ES-I3 (cell line): ENCODE data around the gene CNDP2.
"Not testable (repeated sequence)": the region's sequence is repeated elsewhere in the genome, so short reads cannot be mapped to it uniquely, and the experiment has no call there.

Source experiments
- H3K36me3 ChIP-seq: 2 replicates; pipeline ENCODE4 v1.6.1; 2013; ENCODE audit warnings: mild to moderate bottlenecking, low read length, control low read depth, moderate library complexity; ENCODE audit not compliant: insufficient read depth
- H3K4me1 ChIP-seq: 2 replicates; pipeline ENCODE4 v1.6.1; 2013; ENCODE audit warnings: mild to moderate bottlenecking, control low read depth, low read length; ENCODE audit not compliant: insufficient read depth
- H3K9ac ChIP-seq: 2 replicates; pipeline ENCODE4 v1.6.1; 2013; ENCODE audit warnings: low read depth, mild to moderate bottlenecking, low read length, moderate library complexity
- H3K9me3 ChIP-seq: 2 replicates; pipeline ENCODE4 v1.6.1; 2013; ENCODE audit warnings: mild to moderate bottlenecking, low read length, moderate library complexity; ENCODE audit not compliant: control insufficient read depth, insufficient read depth

CNDP2 gene

DNA sequence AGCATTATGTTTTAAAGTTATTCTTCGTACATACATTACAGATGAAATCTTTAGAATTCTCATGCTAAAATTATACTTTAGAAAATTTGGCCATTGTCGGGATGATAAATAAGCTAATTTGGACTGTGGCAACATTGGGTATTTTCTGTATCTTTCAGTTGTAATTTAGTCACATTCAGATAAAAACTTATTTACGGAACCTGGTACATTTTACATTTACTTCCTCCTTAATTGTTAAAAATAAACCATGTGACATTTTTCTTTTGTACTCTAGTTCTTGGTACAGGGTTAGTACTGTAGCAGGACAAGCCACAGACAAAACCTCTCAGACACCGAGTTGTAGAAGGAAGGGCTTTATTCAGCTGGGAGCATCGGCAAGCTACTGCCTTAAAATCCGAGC is 4.2 kb downstream of the CNDP2 start:
- no peak overlapping the region for H3K9ac ChIP-seq
- H3K4me1 ChIP-seq = peaks cover 18% of the 10 kb centered on the region
- peaks cover 20% of the 10 kb centered on the region for H3K36me3 ChIP-seq
- no peaks in the 10 kb centered on the region for H3K9me3 ChIP-seq

DNA sequence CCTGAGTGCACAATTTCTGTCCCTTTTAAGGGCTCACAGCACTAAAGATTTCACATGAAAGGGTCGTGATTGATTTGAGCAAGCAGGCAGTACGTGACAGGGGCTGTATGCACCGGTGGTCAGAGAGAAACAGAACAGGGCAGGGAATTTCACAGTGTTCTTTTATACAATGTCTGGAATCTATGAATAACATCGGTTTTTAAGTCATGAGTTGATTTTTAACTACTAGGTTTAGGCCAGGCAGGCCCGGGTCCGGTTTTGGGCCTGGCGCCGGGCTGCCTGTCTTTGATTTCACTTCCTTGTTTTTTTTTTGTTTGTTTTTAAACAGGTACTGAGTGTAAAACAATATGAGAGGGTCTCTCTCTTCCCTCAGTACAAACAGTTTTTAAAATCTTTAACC is 4.6 kb downstream of the CNDP2 start:
- not testable (repeated sequence) for H3K9ac ChIP-seq, H3K9me3 ChIP-seq
- peaks cover 20% of the 10 kb centered on the region for H3K36me3 ChIP-seq
- H3K4me1 ChIP-seq = peaks cover 18% of the 10 kb centered on the region

DNA sequence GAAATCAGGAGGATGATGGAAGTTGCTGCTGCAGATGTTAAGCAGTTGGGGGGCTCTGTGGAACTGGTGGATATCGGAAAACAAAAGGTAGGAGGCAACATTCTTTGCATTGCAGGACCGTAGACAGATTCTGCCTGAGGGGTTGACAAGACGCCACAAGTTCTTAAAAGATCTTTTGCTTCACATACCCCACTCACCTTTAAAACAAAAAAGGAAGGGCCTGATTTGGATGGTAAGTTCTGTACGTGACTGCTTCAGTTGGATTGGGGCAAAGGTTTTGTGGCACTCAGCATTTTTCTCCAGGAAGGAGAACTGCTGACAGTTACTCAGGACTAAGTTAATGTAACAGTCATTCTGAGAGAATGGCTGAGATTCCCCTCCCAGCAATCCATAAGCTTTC is 5.2 kb downstream of the CNDP2 start:
- Histone ChIP-seq H3K9ac (no peak overlapping the region), H3K9me3 (no peaks in the 10 kb centered on the region), H3K4me1 (peaks cover 18% of the 10 kb centered on the region), H3K36me3 (peaks cover 20% of the 10 kb centered on the region)

DNA sequence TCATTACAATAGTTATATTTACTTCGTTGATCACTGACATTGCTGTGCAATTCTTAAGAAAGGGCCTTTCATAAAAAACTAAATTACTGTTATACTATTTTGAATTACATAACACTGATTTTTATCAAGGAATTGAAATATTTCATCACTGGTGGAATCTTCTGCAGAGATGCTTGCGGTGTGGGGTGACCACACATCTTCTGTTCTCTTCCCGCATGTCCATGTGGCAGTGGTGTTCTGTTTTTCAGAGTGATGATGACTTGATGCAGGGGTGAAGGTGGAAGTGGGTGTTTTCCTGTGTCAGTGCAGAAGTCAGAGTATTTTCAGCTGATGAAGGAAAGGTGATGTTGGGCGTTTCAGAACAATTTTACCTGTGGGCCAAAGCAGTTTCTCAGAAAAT is 7.0 kb downstream of the CNDP2 start:
- H3K36me3 ChIP-seq = peaks cover 20% of the 10 kb centered on the region

DNA sequence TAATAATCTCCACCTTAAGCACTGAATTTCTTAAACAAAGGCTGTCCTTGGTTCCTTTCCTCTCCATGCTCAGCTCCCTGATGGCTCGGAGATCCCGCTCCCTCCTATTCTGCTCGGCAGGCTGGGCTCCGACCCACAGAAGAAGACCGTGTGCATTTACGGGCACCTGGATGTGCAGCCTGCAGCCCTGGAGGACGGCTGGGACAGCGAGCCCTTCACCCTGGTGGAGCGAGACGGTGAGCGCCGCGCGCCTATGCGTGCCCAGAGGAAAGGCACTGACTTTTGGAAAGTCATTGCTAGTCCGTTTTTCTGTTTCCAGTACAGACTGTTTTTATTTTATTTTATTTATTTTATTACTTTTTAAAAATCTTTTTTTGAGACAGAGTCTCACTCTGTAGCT is 9.6 kb downstream of the CNDP2 start:
- Histone ChIP-seq H3K9ac (no peak overlapping the region), H3K9me3 (no peaks in the 10 kb centered on the region), H3K4me1 (no peaks in the 10 kb centered on the region), H3K36me3 (peaks cover 30% of the 10 kb centered on the region)

More for the DNA sequence above, 7.0 kb downstream of the CNDP2 start:
- no peak overlapping the region for H3K9ac ChIP-seq
- H3K9me3 ChIP-seq = no peaks in the 10 kb centered on the region
- H3K4me1 ChIP-seq = peaks cover 18% of the 10 kb centered on the region

DNA sequence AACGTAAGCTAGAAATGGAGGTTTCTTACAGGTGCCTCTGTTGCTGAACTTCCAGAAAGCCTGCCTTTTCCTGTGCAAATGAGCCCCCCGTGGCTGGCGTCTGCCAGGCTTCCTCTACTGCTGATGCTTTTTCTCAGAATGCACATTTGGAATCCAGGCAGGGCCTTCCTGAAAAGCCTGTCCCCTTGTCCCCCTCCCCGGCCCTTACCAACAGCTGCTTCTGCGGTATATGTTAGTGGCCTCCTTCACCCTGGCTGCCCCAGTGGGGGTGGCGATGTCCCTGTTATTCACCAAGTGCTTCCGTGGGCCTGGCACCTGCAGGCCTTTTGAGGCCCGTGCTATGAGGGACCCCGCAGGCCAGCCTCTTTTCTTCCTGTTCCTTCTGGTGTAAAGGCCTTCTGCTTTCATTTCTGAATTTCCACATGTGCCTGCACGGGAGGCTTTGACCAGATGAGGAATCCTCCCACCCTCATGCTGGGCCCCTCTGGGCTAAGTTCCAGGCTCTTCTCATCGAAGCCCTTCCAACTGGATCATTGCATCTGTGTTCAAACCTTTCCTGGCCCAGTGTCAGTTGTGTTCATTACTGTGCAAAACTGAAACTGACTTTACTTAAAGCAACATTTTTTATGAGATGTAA is 10.4 kb downstream of the CNDP2 start:
- H3K9me3 ChIP-seq = no peaks in the 10 kb centered on the region
- H3K9ac ChIP-seq = no peak overlapping the region
- no peaks in the 10 kb centered on the region for H3K4me1 ChIP-seq
- H3K36me3 ChIP-seq = peaks cover 30% of the 10 kb centered on the region

DNA sequence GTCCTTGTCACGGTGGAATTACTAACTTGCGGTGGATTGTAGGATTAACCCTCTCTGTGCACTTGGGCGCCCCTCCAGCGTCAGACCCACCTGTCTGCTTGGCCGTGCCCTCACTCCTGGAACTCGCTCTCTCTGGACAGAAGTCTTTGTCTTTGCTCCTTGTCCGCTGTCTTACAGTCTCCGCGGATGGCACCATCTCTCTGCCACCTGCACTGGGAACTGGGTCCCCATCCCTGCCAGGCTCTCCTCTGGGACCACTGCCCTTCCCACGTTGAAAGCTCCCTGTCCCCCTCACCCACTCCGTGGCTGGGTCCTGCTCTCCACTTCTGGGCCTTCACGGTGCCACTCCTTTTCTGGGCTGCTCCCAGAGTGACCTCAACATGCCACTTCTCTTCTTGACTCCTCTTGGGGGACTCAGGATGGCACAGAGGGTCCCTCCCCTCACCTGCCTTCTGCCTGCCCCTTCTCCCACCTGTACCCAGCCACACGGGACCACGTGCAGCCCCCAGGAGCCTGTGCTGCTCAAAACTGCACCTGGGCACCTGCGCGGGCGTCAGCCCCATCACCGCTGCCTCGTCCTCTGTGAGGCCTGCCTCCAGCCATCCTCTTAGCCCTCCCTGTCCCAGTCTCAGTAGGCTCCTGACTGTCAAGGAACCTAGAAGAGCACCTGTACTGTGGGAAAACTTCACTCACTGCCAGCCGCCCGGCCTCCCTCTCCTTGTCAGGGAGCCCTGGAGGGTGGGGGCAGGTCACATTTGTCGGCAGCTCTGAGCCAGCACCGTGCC is 11.1 kb downstream of the CNDP2 start:
- H3K9ac ChIP-seq = no peak overlapping the region
- H3K4me1 ChIP-seq = no peaks in the 10 kb centered on the region
- peaks cover 31% of the 10 kb centered on the region for H3K36me3 ChIP-seq

DNA sequence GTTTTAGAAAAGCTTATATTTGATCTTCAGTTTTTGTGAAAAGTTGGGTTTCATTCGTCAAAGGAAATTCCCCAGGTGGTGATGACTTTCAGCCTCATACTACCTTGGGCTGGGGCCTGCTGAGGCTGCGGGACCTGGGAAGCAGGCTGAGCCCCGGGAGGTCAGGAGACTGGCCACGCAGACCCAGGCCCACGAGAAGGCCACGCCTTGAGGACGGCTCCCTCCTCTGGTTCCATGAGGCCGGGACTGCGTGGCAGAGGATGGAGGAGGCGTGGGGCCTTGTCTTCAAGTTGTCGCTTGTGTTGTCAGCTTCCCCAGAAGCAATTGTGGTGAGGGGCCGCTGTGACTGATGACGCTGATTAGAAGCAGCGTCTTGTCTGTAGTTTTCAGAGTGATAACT is 11.8 kb downstream of the CNDP2 start:
- H3K9ac ChIP-seq = no peak overlapping the region
- no peaks in the 10 kb centered on the region for H3K4me1 ChIP-seq
- no peaks in the 10 kb centered on the region for H3K9me3 ChIP-seq
- H3K36me3 ChIP-seq = peaks cover 33% of the 10 kb centered on the region

More for the DNA sequence above, 11.1 kb downstream of the CNDP2 start:
- H3K9me3 ChIP-seq = no peaks in the 10 kb centered on the region

DNA sequence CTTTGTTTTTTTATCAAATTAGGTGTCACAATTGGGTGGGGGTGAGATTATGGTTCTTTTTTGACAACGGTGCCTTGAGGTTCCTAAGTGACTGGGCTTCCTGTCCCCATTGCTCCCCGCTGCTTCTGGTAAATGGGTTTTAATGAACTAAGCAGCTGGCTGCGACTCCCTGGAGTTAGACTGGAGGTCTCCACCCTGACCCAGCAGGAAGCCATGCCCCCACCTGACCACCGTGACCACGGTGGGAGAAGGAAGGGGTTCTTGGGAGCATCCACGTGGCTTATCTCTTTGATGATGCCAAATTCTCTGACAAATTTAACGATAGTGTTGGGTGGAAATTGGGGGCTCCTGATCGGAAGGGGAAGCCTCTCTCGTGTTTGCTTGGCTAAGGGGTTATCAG is 12.2 kb downstream of the CNDP2 start:
- Histone ChIP-seq H3K9me3 (no peaks in the 10 kb centered on the region), H3K36me3 (peaks cover 30% of the 10 kb centered on the region), H3K4me1 (no peaks in the 10 kb centered on the region), H3K9ac (no peak overlapping the region)

DNA sequence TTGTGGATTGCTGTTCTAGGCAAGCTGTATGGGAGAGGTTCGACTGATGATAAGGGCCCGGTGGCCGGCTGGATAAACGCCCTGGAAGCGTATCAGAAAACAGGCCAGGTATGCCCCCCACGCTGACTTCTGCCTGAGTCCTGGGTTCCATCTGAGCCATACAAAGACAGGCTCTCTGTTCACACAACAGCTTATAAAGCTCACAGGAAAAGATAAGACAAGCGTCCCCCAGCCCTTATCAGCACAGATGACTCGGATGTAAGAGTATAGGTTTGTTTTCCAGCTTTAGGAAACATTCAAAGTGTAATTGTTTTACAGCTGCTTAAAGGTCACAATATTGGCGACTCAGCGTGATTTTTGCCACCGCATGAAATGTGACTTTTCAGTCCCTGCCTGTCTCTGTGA is 12.7 kb downstream of the CNDP2 start:
- Histone ChIP-seq H3K4me1 (no peaks in the 10 kb centered on the region), H3K36me3 (peaks cover 28% of the 10 kb centered on the region), H3K9me3 (no peaks in the 10 kb centered on the region), H3K9ac (no peak overlapping the region)

DNA sequence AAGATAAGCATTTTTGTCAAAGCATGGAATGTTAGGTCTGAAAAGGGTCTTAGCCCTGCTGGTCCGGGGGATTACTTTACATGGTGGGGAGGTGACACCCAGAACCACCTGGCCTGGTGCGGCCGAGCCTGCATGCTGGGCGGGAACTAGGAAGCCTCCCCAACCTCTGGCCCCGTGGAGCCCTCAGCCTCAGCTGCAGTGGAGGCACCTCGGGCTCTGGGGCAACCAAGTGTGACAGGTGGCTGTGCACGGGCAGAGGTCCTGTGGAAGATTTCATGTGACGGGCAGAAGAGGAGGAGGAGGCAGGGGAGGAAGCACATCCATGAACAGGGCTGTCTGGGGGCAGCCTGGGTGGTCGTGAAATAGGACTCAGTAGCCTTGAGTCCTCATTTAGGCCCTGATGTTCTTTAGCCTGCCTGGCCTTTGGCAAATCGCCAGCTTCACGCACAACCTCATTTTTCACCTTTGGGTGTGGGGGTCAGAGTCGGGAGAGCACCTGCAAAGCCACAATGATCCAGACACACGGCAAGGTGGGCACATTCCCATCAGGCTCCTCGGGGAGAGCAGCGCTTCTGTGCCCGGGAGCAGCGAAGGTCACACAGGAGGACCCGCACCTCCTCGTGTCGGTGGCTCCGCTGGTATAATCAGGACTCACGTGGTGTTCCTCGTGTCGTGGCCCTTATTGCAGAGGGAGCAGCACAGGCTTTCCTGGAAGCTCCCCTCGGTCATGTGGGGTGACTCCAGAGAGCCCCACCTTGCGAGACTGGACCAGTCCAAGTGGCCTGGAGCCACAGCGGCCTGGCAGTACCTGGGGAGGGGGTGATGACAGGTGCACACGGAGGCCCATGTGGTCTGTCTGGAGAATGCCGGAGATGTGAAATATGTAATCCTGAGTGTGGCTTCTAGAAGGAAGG is 13.9 kb downstream of the CNDP2 start:
- Histone ChIP-seq H3K9me3 (no peaks in the 10 kb centered on the region), H3K9ac (no peak overlapping the region), H3K36me3 (peaks cover 25% of the 10 kb centered on the region), H3K4me1 (no peaks in the 10 kb centered on the region)

DNA sequence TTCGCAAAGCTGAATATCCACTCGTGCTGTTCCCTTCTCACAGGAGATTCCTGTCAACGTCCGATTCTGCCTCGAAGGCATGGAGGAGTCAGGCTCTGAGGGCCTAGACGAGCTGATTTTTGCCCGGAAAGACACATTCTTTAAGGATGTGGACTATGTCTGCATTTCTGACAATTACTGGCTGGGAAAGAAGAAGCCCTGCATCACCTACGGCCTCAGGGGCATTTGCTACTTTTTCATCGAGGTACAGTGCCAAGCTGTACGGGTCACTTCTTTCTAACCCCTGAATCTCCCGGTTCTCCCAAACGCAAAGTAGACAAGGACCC is 14.6 kb downstream of the CNDP2 start:
- H3K36me3 ChIP-seq = peaks cover 25% of the 10 kb centered on the region
- no peak overlapping the region for H3K9ac ChIP-seq
- no peaks in the 10 kb centered on the region for H3K4me1 ChIP-seq
- no peaks in the 10 kb centered on the region for H3K9me3 ChIP-seq

DNA sequence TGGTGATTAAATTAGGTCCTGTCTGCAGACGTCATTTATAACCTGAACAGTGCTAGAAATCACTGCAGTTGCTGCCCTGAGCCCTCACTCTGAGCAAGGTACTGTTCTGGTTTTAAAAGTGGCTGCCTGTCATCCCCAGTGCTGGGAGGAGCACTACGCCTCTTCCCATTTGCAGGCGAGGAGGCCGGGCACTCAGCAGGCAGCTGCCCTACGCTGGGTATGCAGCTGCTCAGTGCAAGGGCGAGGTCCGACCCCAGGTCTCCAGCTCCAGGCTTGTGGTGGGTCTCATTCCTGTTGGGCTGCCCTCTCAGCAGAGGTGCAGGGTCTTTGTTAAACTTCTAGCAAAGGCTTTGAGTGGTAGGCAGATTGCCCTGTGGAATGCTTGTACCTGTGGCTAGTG is 15.7 kb downstream of the CNDP2 start:
- no peaks in the 10 kb centered on the region for H3K4me1 ChIP-seq
- no peak overlapping the region for H3K9ac ChIP-seq
- peaks cover 30% of the 10 kb centered on the region for H3K36me3 ChIP-seq
- H3K9me3 ChIP-seq = no peaks in the 10 kb centered on the region

DNA sequence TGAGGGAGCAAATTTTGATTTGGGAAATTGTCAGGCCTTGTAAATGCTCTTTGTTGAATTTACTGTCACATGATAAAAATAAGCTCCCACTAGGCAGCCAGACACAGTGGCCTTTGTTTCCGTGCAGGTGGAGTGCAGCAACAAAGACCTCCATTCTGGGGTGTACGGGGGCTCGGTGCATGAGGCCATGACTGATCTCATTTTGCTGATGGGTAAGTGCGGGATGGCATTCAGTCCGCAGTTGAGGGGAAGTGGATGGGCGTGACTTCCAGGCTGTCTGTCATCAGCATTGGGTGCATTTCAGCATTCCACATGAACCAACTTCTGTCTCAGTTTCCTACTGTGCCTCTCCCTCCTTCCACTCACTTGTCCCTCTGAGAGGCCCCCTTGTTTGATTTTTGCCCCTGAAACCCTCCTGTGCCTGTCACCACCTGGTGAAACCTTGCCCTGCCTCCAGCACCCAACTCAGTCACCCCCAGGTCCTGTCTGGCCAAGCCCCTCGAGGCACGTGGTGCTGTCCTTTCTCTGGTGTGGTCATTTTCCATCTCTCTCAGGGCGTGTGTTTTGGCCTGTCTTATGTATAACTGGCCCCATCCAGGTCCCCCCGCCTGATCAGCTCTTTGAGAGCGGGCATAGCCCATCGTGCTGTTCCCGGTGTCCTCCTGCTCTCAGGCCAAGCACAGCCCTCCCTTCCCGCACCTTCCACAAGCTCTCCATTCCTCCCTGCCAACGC is 16.3 kb downstream of the CNDP2 start:
- no peak overlapping the region for H3K9ac ChIP-seq
- H3K36me3 ChIP-seq = peaks cover 30% of the 10 kb centered on the region
- H3K4me1 ChIP-seq = no peaks in the 10 kb centered on the region
- H3K9me3 ChIP-seq = no peaks in the 10 kb centered on the region
